ENCODE data around the gene CHGA. TPM values are rescaled to one million over a fixed set of nuclear protein-coding genes. Genes with fewer than 3 reads are reported as not detected.

Gene CHGA
- total RNA-seq, 2 experiments from 2014 or later: not detected

GRCh38 chr14:92926931-92927330 lies 4.0 kb downstream of the CHGA start:
- Mint-ChIP-seq H3K4me1 (ENCODE audit: low read depth) (peaks cover 3% of the 10 kb centered on the region), H3K27ac (no peak overlapping the region), H3K36me3 (ENCODE audit: low read depth) (no peaks in the 10 kb centered on the region), H3K9me3 (no peaks in the 10 kb centered on the region), H3K27me3 (peaks cover 20% of the 10 kb centered on the region), H3K4me3 (no peak overlapping the region)
- no peak for TF ChIP-seq CTCF (IDR thresholded peaks at IDR 0.05)
- DNase-seq (no peak), ATAC-seq (no peak)
- ChIA-PET POLR2A (interaction anchor here (0.6 kb wide), 1 partner anchor 229 kb away, joined by 3 read pairs; no protein-coding TSS in a partner anchor), CTCF (interaction anchor here (1.2 kb wide), 1 partner anchor 205 kb away, joined by 3 read pairs; no protein-coding TSS in a partner anchor)
- intact Hi-C loops (cut with micrococcal nuclease): no loop called here

GRCh38 chr14:92927349-92928257 lies 4.7 kb downstream of the CHGA start:
- POLR2A ChIA-PET: no interaction called here
- Mint-ChIP-seq H3K9me3 (no peaks in the 10 kb centered on the region), H3K36me3 (ENCODE audit: low read depth) (no peaks in the 10 kb centered on the region), H3K27me3 (peaks cover 14% of the 10 kb centered on the region), H3K4me1 (ENCODE audit: low read depth) (peaks cover 1% of the 10 kb centered on the region), H3K4me3 (no peak overlapping the region), H3K27ac (no peak overlapping the region)
- DNase-seq (no peak), ATAC-seq (no peak)
- CTCF ChIA-PET: interaction anchor here (1.2 kb wide), 1 partner anchor 205 kb away, joined by 3 read pairs; no protein-coding TSS in a partner anchor
- no peak for TF ChIP-seq CTCF (IDR thresholded peaks at IDR 0.05)
- intact Hi-C loops (cut with micrococcal nuclease): no loop called here

GRCh38 chr14:92928258-92928629 lies 5.3 kb downstream of the CHGA start:
- no peak overlapping the region for H3K4me3 Mint-ChIP-seq
- ATAC-seq (no peak), DNase-seq (no peak)
- intact Hi-C loops (cut with micrococcal nuclease): no loop called here
- ChIA-PET CTCF (no interaction called here), POLR2A (no interaction called here)
- no peak overlapping the region for H3K27ac Mint-ChIP-seq
- no peaks in the 10 kb centered on the region for H3K36me3 Mint-ChIP-seq (ENCODE audit: low read depth)
- H3K4me1 Mint-ChIP-seq (ENCODE audit: low read depth): no peaks in the 10 kb centered on the region
- no peak for TF ChIP-seq CTCF (IDR thresholded peaks at IDR 0.05)
- H3K9me3 Mint-ChIP-seq: no peaks in the 10 kb centered on the region
- peaks cover 13% of the 10 kb centered on the region for H3K27me3 Mint-ChIP-seq

GRCh38 chr14:92928961-92929688 lies 6.2 kb downstream of the CHGA start:
- no peaks in the 10 kb centered on the region for H3K9me3 Mint-ChIP-seq
- ChIA-PET CTCF (no interaction called here), POLR2A (no interaction called here)
- intact Hi-C loops (cut with micrococcal nuclease): no loop called here
- no peak overlapping the region for H3K27ac Mint-ChIP-seq
- ATAC-seq (no peak), DNase-seq (no peak)
- TF ChIP-seq CTCF (IDR thresholded peaks at IDR 0.05): no peak
- no peaks in the 10 kb centered on the region for H3K36me3 Mint-ChIP-seq (ENCODE audit: low read depth)
- no peaks in the 10 kb centered on the region for H3K4me1 Mint-ChIP-seq (ENCODE audit: low read depth)
- H3K27me3 Mint-ChIP-seq: peaks cover 11% of the 10 kb centered on the region
- H3K4me3 Mint-ChIP-seq: no peak overlapping the region

Measured in activated CD8-positive, alpha-beta T cell treated with anti-CD3 and anti-CD28 coated beads for 36 hours (primary cell).